GM21390 (cell line): Measurements from ENCODE around the gene SLC4A3.
A peak's percentile ranks its signal among the peaks of the same experiment; 100 is the strongest.
"Not testable (repeated sequence)": the region's sequence is repeated elsewhere in the genome, so short reads cannot be mapped to it uniquely, and the experiment has no call there.

ENCODE experiments used
- ATAC-seq: cut with Tn5 transposase; IDR thresholded peaks from one replicate; pipeline ENCODE4 v1.9.1; 2021; ENCODE audit not compliant: unreplicated experiment

The SLC4A3 gene

GRCh38 chr2:219645631-219646527 lies 18.4 kb downstream of the SLC4A3 start:
- ATAC-seq, result no peak

GRCh38 chr2:219648176-219648575 lies 20.7 kb downstream of the SLC4A3 start:
- ATAC-seq, result no peak

GRCh38 chr2:219648963-219649362 lies 21.5 kb downstream of the SLC4A3 start:
- no peak for ATAC-seq

- no peak for ATAC-seq
Measured at GRCh38 chr2:219650426-219651248, 23.2 kb downstream of the SLC4A3 start.

GRCh38 chr2:219651656-219652055 lies 24.2 kb downstream of the SLC4A3 start:
- not testable (repeated sequence) for ATAC-seq

GRCh38 chr2:219656526-219656925 lies 29.1 kb downstream of the SLC4A3 start:
- no peak for ATAC-seq

- no peak for ATAC-seq
Measured at GRCh38 chr2:219658196-219658846, 30.9 kb downstream of the SLC4A3 start.

GRCh38 chr2:219658874-219659273 lies 31.4 kb downstream of the SLC4A3 start:
- ATAC-seq, result no peak

- peak; percentile 95 for ATAC-seq
Measured at GRCh38 chr2:219661197-219661954, 33.9 kb downstream of the SLC4A3 start.

- peak; percentile 28 for ATAC-seq
Measured at GRCh38 chr2:219661955-219662395, 34.5 kb downstream of the SLC4A3 start.

- no peak for ATAC-seq
Measured at GRCh38 chr2:219662566-219662965, 35.1 kb downstream of the SLC4A3 start.

- ATAC-seq, result no peak
Measured at GRCh38 chr2:219663116-219663762, 35.8 kb downstream of the SLC4A3 start.

- ATAC-seq, result no peak
Measured at GRCh38 chr2:219664041-219664440, 36.6 kb downstream of the SLC4A3 start.

GRCh38 chr2:219664944-219665343 lies 37.5 kb downstream of the SLC4A3 start:
- no peak for ATAC-seq

- no peak for ATAC-seq
Measured at GRCh38 chr2:219665926-219666325, 38.5 kb downstream of the SLC4A3 start.

GRCh38 chr2:219668316-219668715 lies 40.9 kb downstream of the SLC4A3 start:
- no peak for ATAC-seq

GRCh38 chr2:219670386-219670785 lies 43.0 kb downstream of the SLC4A3 start:
- ATAC-seq, result no peak

- ATAC-seq, result no peak
Measured at GRCh38 chr2:219671279-219671678, 43.8 kb downstream of the SLC4A3 start.

- no peak for ATAC-seq
Measured at GRCh38 chr2:219672406-219672805, 45.0 kb downstream of the SLC4A3 start.

GRCh38 chr2:219675221-219675620 lies 47.8 kb downstream of the SLC4A3 start:
- ATAC-seq, result no peak
